SK-N-SH treated with all-trans-retinoic acid at 6 μM for 48 hours (cell line): ENCODE data around the gene DNAH3.
"Not testable (repeated sequence)": the region's sequence is repeated elsewhere in the genome, so short reads cannot be mapped to it uniquely, and the experiment has no call there.

Source experiments
- ATAC-seq: fragments of 200-7000 bp; cut with Tn5 transposase; 3 replicates; pipeline ENCODE4 v1.9.1; 2020; ENCODE audit warnings: mild to moderate bottlenecking, moderate library complexity
- BACH2 ChIP-seq: fragments of 250-450 bp; sonication (Bioruptor Pico); IDR thresholded peaks from 2 replicates; pipeline ENCODE4 v1.9.0; 2021; ENCODE audit warnings: mild to moderate bottlenecking, borderline replicate concordance
- CREB5 ChIP-seq: fragments of 250-450 bp; sonication (Bioruptor Pico); IDR thresholded peaks from 2 replicates; pipeline ENCODE4 v1.5.1; 2020; ENCODE audit warnings: low read depth, mild to moderate bottlenecking, moderate library complexity
- CSRNP3 ChIP-seq: fragments of 250-450 bp; sonication (Bioruptor Pico); IDR thresholded peaks from 2 replicates; pipeline ENCODE4 v1.5.1; 2021; ENCODE audit warnings: mild to moderate bottlenecking, moderate library complexity
- ESRRG ChIP-seq: fragments of 250-450 bp; sonication (Bioruptor Pico); IDR thresholded peaks from 2 replicates; pipeline ENCODE4 v1.6.1; 2021; ENCODE audit warnings: mild to moderate bottlenecking
- GLIS3 ChIP-seq: fragments of 250-450 bp; sonication (Bioruptor Pico); IDR thresholded peaks from 2 replicates; pipeline ENCODE4 v1.5.0; 2020; ENCODE audit warnings: mild to moderate bottlenecking, moderate library complexity
- ISL1 ChIP-seq: fragments of 250-450 bp; sonication (Bioruptor Pico); IDR thresholded peaks from 2 replicates; pipeline ENCODE4 v2.1.2; 2022; ENCODE audit warnings: mild to moderate bottlenecking, moderate library complexity
- PATZ1 ChIP-seq: fragments of 250-450 bp; sonication (Bioruptor Pico); IDR thresholded peaks from 2 replicates; pipeline ENCODE4 v1.8.0; 2020; ENCODE audit warnings: mild to moderate bottlenecking, moderate library complexity, borderline replicate concordance
- POU6F1 ChIP-seq: fragments of 250-450 bp; sonication (Bioruptor Pico); IDR thresholded peaks from 2 replicates; pipeline ENCODE4 v1.8.0; 2021; ENCODE audit warnings: low read depth, mild to moderate bottlenecking, moderate library complexity, borderline replicate concordance
- PPARA ChIP-seq: fragments of 250-450 bp; sonication (Bioruptor Pico); IDR thresholded peaks from 2 replicates; pipeline ENCODE4 v1.5.0; 2020; ENCODE audit warnings: mild to moderate bottlenecking, borderline replicate concordance
- RARB ChIP-seq: fragments of 250-450 bp; sonication (Bioruptor Pico); IDR thresholded peaks from 2 replicates; pipeline ENCODE4 v1.8.0; 2021; ENCODE audit warnings: mild to moderate bottlenecking, moderate library complexity
- SNAI2 ChIP-seq: fragments of 250-450 bp; sonication (Bioruptor Pico); IDR thresholded peaks from 2 replicates; pipeline ENCODE4 v1.5.0; 2020; ENCODE audit warnings: mild to moderate bottlenecking, moderate library complexity
- TSHZ2 ChIP-seq: fragments of 250-450 bp; sonication (Bioruptor Pico); IDR thresholded peaks from 2 replicates; pipeline ENCODE4 v1.5.0; 2020; ENCODE audit warnings: mild to moderate bottlenecking, moderate library complexity
- ZFP3 ChIP-seq: fragments of 250-450 bp; sonication (Bioruptor Pico); IDR thresholded peaks from 2 replicates; pipeline ENCODE4 v1.5.0; 2020; ENCODE audit warnings: mild to moderate bottlenecking, moderate library complexity
- ZFP30 ChIP-seq: fragments of 450-650 bp; formaldehyde crosslinking; IDR thresholded peaks from 2 replicates; pipeline ENCODE4 v1.5.0; 2022; ENCODE audit warnings: mild to moderate bottlenecking, moderate library complexity
- ZNF565 ChIP-seq: fragments of 450-650 bp; formaldehyde crosslinking; conservative IDR thresholded peaks from 2 replicates; pipeline ENCODE4 v1.5.0; 2020; ENCODE audit warnings: low read depth, mild to moderate bottlenecking, moderate library complexity
- ZNF70 ChIP-seq: fragments of 450-650 bp; formaldehyde crosslinking; IDR thresholded peaks from 2 replicates; pipeline ENCODE4 v1.5.0; 2020; ENCODE audit warnings: mild to moderate bottlenecking, moderate library complexity
- ZNF8 ChIP-seq: fragments of 450-650 bp; formaldehyde crosslinking; IDR thresholded peaks from 2 replicates; pipeline ENCODE4 v1.5.0; 2020; ENCODE audit warnings: mild to moderate bottlenecking, moderate library complexity

Gene DNAH3

GRCh38 chr16:20976576-20976975 lies 174.1 kb downstream of the DNAH3 start:
- no peak for ATAC-seq
- no peak for TF ChIP-seq PPARA
- no peak for TF ChIP-seq ESRRG (CRISPR knock-in tag)
- TF ChIP-seq CSRNP3 (CRISPR knock-in tag): no peak
- TF ChIP-seq ZNF70 (CRISPR knock-in tag): no peak
- no peak for TF ChIP-seq TSHZ2 (CRISPR knock-in tag)
- no peak for TF ChIP-seq POU6F1 (CRISPR knock-in tag)
- TF ChIP-seq GLIS3: no peak

- not testable (repeated sequence) for ATAC-seq
Observed at GRCh38 chr16:20973201-20973600, 177.4 kb downstream of the DNAH3 start.

GRCh38 chr16:20971401-20971800 lies 179.2 kb downstream of the DNAH3 start:
- no peak for TF ChIP-seq CREB5 (CRISPR knock-in tag)
- TF ChIP-seq CSRNP3 (CRISPR knock-in tag): no peak
- TF ChIP-seq PATZ1 (CRISPR knock-in tag): no peak
- TF ChIP-seq ZNF8 (CRISPR knock-in tag): no peak
- TF ChIP-seq ISL1 (CRISPR knock-in tag): no peak
- TF ChIP-seq ZNF565 (CRISPR knock-in tag): no peak
- TF ChIP-seq ESRRG (CRISPR knock-in tag): no peak
- no peak for TF ChIP-seq ZFP3 (CRISPR knock-in tag)
- no peak for TF ChIP-seq GLIS3
- TF ChIP-seq PPARA: no peak
- TF ChIP-seq ZFP30 (CRISPR knock-in tag): no peak
- TF ChIP-seq SNAI2 (CRISPR knock-in tag): no peak
- no peak; the same call in 2 of the 3 replicates for ATAC-seq

GRCh38 chr16:20969386-20969785 lies 181.3 kb downstream of the DNAH3 start:
- TF ChIP-seq BACH2 (CRISPR knock-in tag) (no peak), PATZ1 (CRISPR knock-in tag) (no peak), SNAI2 (CRISPR knock-in tag) (no peak), CREB5 (CRISPR knock-in tag) (no peak), POU6F1 (CRISPR knock-in tag) (no peak), RARB (CRISPR knock-in tag) (no peak), GLIS3 (no peak)
- no peak for ATAC-seq
